SK-N-SH (cell line): ENCODE data around the gene SEC62.
"Not testable (repeated sequence)": the region's sequence is repeated elsewhere in the genome, so short reads cannot be mapped to it uniquely, and the experiment has no call there.

Source experiments
- CHD2 ChIP-seq: fragments of 150-350 bp; IDR thresholded peaks from 2 replicates; pipeline ENCODE4 v1.6.1; 2018; ENCODE audit warnings: low read length; ENCODE audit not compliant: partially characterized antibody
- EP300 ChIP-seq, 2 experiments: IDR thresholded peaks; 2 replicates each; pipeline versions ENCODE4 v1.4.0 to v1.6.1; 2012; ENCODE audit warnings: borderline replicate concordance in 1 of 2, low read depth in 1 of 2, low read length in 1 of 2
- FOSL2 ChIP-seq: IDR thresholded peaks from 2 replicates; pipeline ENCODE4 v1.4.0; 2012; ENCODE audit warnings: low read depth, mild to moderate bottlenecking, moderate library complexity, borderline replicate concordance
- NRF1 ChIP-seq: IDR thresholded peaks from 2 replicates; pipeline ENCODE4 v1.6.1; 2012; ENCODE audit warnings: low read depth, mild to moderate bottlenecking, low read length
- RAD21 ChIP-seq: IDR thresholded peaks from 2 replicates; pipeline ENCODE4 v1.6.1; 2012; ENCODE audit warnings: mild to moderate bottlenecking, low read length
- TAF1 ChIP-seq: IDR thresholded peaks from 2 replicates; pipeline ENCODE4 v1.6.1; 2012; ENCODE audit warnings: low read depth, mild to moderate bottlenecking, low read length, moderate library complexity, borderline replicate concordance
- YY1 ChIP-seq: IDR thresholded peaks from 2 replicates; pipeline ENCODE4 v1.4.0; 2012; ENCODE audit warnings: low read depth, mild to moderate bottlenecking
- TF ChIP-seq, protein P1 (sequence below): fragments of 200-600 bp; sonication (generic); IDR thresholded peaks from 2 replicates; pipeline ENCODE4 v1.6.1; 2017; ENCODE audit warnings: antibody characterized with exemption, mild to moderate bottlenecking, moderate library complexity
- TF ChIP-seq, protein P2 (sequence below): IDR thresholded peaks from 2 replicates; pipeline ENCODE4 v1.6.1; 2012; ENCODE audit warnings: mild to moderate bottlenecking, low read depth, low read length, moderate library complexity
- TF ChIP-seq, protein P3 (sequence below): IDR thresholded peaks from 2 replicates; pipeline ENCODE4; 2012

DNA sequence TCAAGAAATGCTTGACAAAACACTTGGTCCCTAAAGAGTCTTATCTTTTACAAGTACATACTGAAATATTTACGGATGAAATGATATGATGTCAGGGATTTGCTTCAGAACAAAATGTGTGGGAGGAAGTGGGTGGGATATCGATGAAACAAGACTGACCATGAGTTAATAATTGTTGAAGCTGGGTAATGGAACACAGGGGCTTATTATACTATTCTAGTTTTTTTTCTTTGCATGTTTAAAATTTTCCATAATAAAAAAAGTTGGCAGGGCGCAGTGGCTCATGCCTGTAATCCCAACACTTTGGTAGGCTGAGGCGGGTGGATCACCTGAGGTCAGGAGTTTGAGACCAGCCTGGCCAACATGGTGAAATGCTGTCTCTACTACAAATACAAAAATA lies 52.7 kb downstream of the SEC62 start:
- TF ChIP-seq, protein P1, sequence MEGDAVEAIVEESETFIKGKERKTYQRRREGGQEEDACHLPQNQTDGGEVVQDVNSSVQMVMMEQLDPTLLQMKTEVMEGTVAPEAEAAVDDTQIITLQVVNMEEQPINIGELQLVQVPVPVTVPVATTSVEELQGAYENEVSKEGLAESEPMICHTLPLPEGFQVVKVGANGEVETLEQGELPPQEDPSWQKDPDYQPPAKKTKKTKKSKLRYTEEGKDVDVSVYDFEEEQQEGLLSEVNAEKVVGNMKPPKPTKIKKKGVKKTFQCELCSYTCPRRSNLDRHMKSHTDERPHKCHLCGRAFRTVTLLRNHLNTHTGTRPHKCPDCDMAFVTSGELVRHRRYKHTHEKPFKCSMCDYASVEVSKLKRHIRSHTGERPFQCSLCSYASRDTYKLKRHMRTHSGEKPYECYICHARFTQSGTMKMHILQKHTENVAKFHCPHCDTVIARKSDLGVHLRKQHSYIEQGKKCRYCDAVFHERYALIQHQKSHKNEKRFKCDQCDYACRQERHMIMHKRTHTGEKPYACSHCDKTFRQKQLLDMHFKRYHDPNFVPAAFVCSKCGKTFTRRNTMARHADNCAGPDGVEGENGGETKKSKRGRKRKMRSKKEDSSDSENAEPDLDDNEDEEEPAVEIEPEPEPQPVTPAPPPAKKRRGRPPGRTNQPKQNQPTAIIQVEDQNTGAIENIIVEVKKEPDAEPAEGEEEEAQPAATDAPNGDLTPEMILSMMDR, result not testable (repeated sequence)
- not testable (repeated sequence) for TF ChIP-seq CHD2; NRF1; YY1; EP300 (IDR thresholded peaks at IDR 0.05; ENCODE audit: borderline replicate concordance in 1 of 2, low read depth in 1 of 2, low read length in 1 of 2); TAF1; FOSL2; RAD21
- TF ChIP-seq, protein P2, sequence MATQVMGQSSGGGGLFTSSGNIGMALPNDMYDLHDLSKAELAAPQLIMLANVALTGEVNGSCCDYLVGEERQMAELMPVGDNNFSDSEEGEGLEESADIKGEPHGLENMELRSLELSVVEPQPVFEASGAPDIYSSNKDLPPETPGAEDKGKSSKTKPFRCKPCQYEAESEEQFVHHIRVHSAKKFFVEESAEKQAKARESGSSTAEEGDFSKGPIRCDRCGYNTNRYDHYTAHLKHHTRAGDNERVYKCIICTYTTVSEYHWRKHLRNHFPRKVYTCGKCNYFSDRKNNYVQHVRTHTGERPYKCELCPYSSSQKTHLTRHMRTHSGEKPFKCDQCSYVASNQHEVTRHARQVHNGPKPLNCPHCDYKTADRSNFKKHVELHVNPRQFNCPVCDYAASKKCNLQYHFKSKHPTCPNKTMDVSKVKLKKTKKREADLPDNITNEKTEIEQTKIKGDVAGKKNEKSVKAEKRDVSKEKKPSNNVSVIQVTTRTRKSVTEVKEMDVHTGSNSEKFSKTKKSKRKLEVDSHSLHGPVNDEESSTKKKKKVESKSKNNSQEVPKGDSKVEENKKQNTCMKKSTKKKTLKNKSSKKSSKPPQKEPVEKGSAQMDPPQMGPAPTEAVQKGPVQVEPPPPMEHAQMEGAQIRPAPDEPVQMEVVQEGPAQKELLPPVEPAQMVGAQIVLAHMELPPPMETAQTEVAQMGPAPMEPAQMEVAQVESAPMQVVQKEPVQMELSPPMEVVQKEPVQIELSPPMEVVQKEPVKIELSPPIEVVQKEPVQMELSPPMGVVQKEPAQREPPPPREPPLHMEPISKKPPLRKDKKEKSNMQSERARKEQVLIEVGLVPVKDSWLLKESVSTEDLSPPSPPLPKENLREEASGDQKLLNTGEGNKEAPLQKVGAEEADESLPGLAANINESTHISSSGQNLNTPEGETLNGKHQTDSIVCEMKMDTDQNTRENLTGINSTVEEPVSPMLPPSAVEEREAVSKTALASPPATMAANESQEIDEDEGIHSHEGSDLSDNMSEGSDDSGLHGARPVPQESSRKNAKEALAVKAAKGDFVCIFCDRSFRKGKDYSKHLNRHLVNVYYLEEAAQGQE, result not testable (repeated sequence)
- TF ChIP-seq, protein P3, sequence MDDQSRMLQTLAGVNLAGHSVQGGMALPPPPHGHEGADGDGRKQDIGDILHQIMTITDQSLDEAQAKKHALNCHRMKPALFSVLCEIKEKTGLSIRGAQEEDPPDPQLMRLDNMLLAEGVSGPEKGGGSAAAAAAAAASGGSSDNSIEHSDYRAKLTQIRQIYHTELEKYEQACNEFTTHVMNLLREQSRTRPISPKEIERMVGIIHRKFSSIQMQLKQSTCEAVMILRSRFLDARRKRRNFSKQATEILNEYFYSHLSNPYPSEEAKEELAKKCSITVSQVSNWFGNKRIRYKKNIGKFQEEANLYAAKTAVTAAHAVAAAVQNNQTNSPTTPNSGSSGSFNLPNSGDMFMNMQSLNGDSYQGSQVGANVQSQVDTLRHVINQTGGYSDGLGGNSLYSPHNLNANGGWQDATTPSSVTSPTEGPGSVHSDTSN, result not testable (repeated sequence)
